Mucosa of descending colon (tissue), 3 donors: ENCODE data around the gene MDN1. TPM values are rescaled to one million over a fixed set of nuclear protein-coding genes. Genes with fewer than 3 reads are reported as not detected.
A peak's percentile ranks its signal among the peaks of the same experiment; 100 is the strongest.

Source experiments
- ATAC-seq: fragments of 200-7000 bp; cut with Tn5 transposase; one replicate; pipeline ENCODE4 v1.9.1; 2020; ENCODE audit warnings: mild to moderate bottlenecking, moderate library complexity
- DNase-seq, 3 donors: peaks; one replicate each; pipeline ENCODE4 v3.0.0-alpha.2; 2020
- H3K36me3 ChIP-seq: fragments of 200-600 bp; one replicate; pipeline ENCODE4 v1.8.0; 2021; ENCODE audit warnings: low read depth, mild to moderate bottlenecking
- H3K4me1 ChIP-seq: fragments of 200-600 bp; one replicate; pipeline ENCODE4 v1.8.0; 2021; ENCODE audit warnings: low read depth, mild to moderate bottlenecking
- H3K4me3 ChIP-seq: fragments of 200-600 bp; one replicate; pipeline ENCODE4 v1.8.0; 2021; ENCODE audit warnings: mild to moderate bottlenecking
- H3K9me3 ChIP-seq: fragments of 200-600 bp; one replicate; pipeline ENCODE4 v1.8.0; 2021; ENCODE audit warnings: mild to moderate bottlenecking
- CTCF ChIP-seq: fragments of 200-600 bp; IDR thresholded peaks from one replicate; pipeline ENCODE4 v1.8.0; 2022; ENCODE audit warnings: antibody characterized with exemption, mild to moderate bottlenecking
- intact Hi-C, 2 donors: fragments of 100-400 bp; cut with DNase I in 1 of 2; cut with micrococcal nuclease in 1 of 2; formaldehyde crosslinking; loops; one replicate each; pipeline versions ENCODE4 v1.11.0 to v1.11.1; 2022; cut with DNase I, micrococcal nuclease
- total RNA-seq, 3 donors: library from RNA; stranded (reverse); fragmentation: NEBNext Ultra II Directional in 2 of 3; extraction: Animal tissue kit (Norgen Biotek cat#: 25700) in 2 of 3; gene quantifications; one replicate each; pipeline versions ENCODE4 v1.2.1 to v1.2.4, GENCODE V29; 2021 to 2023
- donor health status: DM: no; HTN: no; CAD: no; lungs with moderate emphysema.
- donor health status: DM: no; HTN: no; CAD: no.
- donor health status: DM: no; HTN: yes; CAD: no.

The MDN1 gene
- total RNA-seq, 3 donors from 2014 or later: 23.6 to 37.8 (median 32.5) TPM

GRCh38 chr6:89667872-89668556, 151.6 kb downstream of the MDN1 start:
- Histone ChIP-seq H3K9me3 (no peaks in the 10 kb centered on the region), H3K4me1 (no peaks in the 10 kb centered on the region), H3K4me3 (no peak overlapping the region), H3K36me3 (peaks cover 4% of the 10 kb centered on the region)
- intact Hi-C loops: no loop called here
- no peak for TF ChIP-seq CTCF
- ATAC-seq (no peak), DNase-seq (no peak)

DNA sequence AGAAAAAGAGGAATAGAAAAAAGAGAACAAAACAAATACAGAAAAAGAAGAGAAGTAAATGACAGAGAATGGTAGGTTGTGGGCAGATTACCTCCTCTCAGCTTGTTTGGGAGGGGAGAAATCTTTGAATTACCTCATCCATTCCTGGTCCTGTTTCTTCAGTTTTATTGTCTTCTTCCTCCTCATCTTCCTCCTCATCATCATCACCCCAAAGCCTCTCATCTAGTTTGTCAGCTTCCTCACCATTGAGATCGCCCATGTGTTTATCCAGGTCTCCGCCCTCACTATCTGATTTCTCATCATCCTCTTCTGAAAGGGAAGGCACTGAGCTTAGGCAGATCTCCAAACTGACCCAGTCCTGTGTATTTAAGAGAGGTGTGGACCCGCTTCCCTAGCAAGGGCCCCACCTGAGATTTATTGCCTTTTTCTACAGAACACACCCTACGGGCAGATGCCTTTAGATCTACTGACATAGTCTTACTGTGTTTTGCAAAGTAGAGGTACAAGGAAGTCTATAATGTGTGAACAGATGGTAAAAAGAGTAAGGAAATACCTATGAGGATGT, 156.9 kb downstream of the MDN1 start:
- DNase-seq: peak in 1 of 3 donors; percentile 68
- peak; percentile 99 for ATAC-seq
- Histone ChIP-seq H3K9me3 (no peaks in the 10 kb centered on the region), H3K4me3 (no peak overlapping the region), H3K4me1 (no peaks in the 10 kb centered on the region), H3K36me3 (no peaks in the 10 kb centered on the region)
- TF ChIP-seq CTCF: no peak
- intact Hi-C loops: no loop called here

DNA sequence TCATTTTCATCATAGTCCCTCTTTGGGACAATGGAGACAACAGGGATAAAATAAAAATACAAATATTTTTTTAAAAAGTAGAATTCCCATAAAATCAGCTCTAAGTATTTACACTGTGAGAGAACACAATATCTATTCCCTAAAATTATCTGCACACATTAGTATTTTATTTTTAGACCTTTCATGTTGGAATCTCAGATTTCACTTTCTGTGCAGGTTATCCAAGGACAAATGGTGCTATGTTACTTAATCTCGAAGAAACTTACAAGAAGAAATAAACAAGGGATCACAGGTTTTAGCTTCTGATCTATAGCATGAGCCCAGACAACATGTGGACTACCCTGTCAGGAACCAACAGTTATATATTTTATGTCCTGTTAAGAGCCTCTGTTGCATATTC, 158.0 kb downstream of the MDN1 start:
- DNase-seq (no peak), ATAC-seq (no peak)
- TF ChIP-seq CTCF: no peak
- no peaks in the 10 kb centered on the region for H3K36me3 ChIP-seq
- H3K9me3 ChIP-seq: no peaks in the 10 kb centered on the region
- H3K4me3 ChIP-seq: no peak overlapping the region
- no peaks in the 10 kb centered on the region for H3K4me1 ChIP-seq
- intact Hi-C loops: no loop called here

DNA sequence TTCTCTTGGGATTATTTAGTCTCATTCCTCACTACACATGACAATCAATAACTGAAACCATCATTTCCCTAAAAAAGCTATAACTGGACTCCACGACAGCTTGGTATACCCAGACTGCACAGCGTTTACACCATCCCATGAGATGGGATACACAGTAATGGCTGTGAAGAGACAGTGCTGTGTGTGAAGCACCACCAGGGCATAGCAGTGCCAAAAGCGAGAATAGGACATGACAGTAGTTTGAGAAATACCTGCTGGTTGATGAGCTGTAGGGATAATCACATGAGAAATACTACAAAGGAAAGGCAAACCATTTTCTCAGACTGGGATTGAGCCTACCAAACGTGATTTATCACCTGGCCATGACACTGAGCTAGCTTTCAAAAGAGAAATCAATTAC, 158.6 kb downstream of the MDN1 start:
- DNase-seq (no peak), ATAC-seq (no peak)
- no peaks in the 10 kb centered on the region for H3K9me3 ChIP-seq
- intact Hi-C loops: no loop called here
- H3K36me3 ChIP-seq: no peaks in the 10 kb centered on the region
- no peak overlapping the region for H3K4me3 ChIP-seq
- H3K4me1 ChIP-seq: no peaks in the 10 kb centered on the region
- no peak for TF ChIP-seq CTCF

DNA sequence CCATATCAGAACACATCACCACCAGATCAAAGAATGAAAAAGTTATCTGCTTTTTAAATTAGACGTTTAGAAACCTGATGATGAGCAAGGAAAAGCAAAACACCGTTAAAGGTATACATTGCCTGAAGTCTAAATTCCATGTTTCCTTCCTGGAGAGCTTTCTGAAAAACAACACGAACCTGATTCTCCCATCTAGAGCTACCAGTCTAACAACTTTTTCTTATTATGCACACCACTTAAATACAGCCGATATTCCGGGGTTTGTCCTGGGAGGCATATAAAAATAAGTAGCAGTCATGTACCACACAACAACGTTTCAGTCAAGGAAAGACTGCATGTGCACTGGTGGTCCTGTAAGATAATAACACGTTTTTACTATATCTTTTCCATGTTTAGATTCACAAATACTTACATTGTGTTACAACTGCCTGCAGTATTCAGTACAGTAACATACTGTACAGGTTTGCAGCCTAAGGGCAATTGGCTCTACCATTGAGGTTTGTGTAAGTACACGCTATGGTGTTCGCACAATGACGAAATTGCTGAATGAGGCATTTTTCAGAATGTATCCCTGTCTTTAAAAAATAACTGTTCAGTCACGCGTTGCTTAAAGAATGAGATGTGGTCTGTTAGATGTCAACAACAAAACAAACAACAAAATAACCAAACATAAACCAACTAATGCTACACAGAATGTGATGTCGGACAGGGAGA, 162.0 kb downstream of the MDN1 start:
- intact Hi-C loops: no loop called here
- no peak for TF ChIP-seq CTCF
- no peaks in the 10 kb centered on the region for H3K36me3 ChIP-seq
- no peaks in the 10 kb centered on the region for H3K9me3 ChIP-seq
- no peaks in the 10 kb centered on the region for H3K4me1 ChIP-seq
- H3K4me3 ChIP-seq: no peak overlapping the region
- no peak for DNase-seq
- ATAC-seq: no peak
